Testis (tissue), 2 donors: Measurements from ENCODE around the gene PLEKHF1.

Experiments
- POLR2A ChIP-seq: fragments of 450-650 bp; IDR thresholded peaks from one replicate; pipeline ENCODE4 v1.6.1; 2017; ENCODE audit warnings: antibody characterized with exemption, mild to moderate bottlenecking, moderate library complexity
- TF ChIP-seq, protein P1 (sequence below), 3 experiments: fragments of 450-650 bp in 2 of 3; fragments of 200-600 bp in 1 of 3; sonication (generic) in 1 of 3; IDR thresholded peaks; one replicate each; pipeline ENCODE4 v1.5.1; 2016 to 2019; ENCODE audit warnings: antibody characterized with exemption in 3 of 3, mild to moderate bottlenecking in 2 of 3, moderate library complexity in 1 of 3

DNA sequence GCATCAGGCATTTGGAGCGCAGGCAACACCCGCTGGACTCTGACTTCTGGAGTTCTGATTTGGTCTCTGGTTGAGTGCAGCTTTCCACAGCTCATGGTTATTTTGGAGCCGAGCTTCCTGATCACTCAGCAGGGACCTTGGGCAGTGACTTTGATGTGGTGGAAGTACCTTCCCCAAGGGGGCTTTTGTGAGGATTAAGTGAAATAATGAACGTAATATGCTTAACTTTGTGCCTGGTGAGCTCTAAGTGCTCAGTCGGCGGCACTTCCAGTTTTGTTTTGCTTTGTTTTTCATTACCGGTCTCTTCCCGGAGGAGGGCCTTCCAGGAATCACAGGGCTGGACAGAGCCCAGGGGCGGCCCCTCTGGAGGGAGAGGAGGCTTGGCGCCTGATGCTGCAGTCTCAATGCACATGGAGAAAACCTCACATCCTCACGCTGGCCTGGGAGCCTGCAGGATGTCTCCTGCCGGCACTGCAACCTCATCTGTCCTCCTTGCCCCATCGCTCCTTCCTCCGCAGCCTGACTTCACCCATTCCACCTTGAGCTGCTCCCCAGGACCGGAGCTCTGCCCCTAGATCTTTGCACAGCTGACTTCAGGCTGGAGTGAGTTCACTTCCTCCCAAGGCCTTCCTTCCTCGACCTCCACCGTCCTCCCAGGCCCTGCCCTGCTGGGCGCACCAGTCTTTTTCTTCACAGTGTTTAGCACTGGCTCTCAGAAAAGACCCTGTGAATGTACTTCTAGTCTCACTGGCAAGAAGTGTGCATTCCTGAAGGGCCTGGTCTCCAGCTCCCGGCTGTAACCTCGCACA is 1.5 kb downstream of the PLEKHF1 start:
- TF ChIP-seq, protein P1, sequence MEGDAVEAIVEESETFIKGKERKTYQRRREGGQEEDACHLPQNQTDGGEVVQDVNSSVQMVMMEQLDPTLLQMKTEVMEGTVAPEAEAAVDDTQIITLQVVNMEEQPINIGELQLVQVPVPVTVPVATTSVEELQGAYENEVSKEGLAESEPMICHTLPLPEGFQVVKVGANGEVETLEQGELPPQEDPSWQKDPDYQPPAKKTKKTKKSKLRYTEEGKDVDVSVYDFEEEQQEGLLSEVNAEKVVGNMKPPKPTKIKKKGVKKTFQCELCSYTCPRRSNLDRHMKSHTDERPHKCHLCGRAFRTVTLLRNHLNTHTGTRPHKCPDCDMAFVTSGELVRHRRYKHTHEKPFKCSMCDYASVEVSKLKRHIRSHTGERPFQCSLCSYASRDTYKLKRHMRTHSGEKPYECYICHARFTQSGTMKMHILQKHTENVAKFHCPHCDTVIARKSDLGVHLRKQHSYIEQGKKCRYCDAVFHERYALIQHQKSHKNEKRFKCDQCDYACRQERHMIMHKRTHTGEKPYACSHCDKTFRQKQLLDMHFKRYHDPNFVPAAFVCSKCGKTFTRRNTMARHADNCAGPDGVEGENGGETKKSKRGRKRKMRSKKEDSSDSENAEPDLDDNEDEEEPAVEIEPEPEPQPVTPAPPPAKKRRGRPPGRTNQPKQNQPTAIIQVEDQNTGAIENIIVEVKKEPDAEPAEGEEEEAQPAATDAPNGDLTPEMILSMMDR (IDR thresholded peaks at IDR 0.05): no peak
- no peak for TF ChIP-seq POLR2A
